ENCODE results near the gene NME1. TPM values are rescaled to one million over a fixed set of nuclear protein-coding genes. Genes with fewer than 3 reads are reported as not detected.

The NME1 gene
- total RNA-seq, 1 experiment from 2014 or later: 324 TPM

DNA sequence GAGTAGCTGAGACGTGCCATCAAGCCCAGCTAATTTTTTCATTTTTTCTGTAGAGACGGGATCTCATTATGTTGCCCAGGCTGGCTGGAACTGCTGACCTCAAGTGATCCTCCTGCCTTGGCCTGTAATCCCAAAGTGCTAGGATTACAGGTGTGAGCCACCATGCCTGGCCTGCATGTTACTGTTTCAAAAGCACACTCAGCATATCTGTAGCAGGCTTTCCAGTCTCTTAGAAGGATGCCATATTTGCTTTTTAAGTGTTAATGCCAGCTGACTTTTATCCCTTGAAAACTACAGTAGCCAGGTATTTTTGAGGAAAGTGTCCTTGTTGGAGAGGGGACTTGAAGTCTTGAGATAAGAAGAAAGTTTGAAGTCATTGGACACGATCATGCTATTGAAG is 17.4 kb upstream of the NME1 start:
- H3K36me3 Mint-ChIP-seq (ENCODE audit: insufficient read depth, unreplicated experiment): no peaks in the 10 kb centered on the region
- no peaks in the 10 kb centered on the region for H3K27me3 Mint-ChIP-seq (ENCODE audit: insufficient read depth, unreplicated experiment)
- ChIA-PET POLR2A (interaction anchor here (1.3 to 3.8 kb wide), 2 partner anchors 13 to 15 kb away, joined by 3 to 13 read pairs; partner anchors contain the start of gene SPAG9), CTCF (interaction anchor here (0.5 to 1.7 kb wide), 5 partner anchors 12 to 135 kb away, joined by 3 to 6 read pairs (median 5); partner anchors contain the start of gene NME1)
- TF ChIP-seq, protein P1, sequence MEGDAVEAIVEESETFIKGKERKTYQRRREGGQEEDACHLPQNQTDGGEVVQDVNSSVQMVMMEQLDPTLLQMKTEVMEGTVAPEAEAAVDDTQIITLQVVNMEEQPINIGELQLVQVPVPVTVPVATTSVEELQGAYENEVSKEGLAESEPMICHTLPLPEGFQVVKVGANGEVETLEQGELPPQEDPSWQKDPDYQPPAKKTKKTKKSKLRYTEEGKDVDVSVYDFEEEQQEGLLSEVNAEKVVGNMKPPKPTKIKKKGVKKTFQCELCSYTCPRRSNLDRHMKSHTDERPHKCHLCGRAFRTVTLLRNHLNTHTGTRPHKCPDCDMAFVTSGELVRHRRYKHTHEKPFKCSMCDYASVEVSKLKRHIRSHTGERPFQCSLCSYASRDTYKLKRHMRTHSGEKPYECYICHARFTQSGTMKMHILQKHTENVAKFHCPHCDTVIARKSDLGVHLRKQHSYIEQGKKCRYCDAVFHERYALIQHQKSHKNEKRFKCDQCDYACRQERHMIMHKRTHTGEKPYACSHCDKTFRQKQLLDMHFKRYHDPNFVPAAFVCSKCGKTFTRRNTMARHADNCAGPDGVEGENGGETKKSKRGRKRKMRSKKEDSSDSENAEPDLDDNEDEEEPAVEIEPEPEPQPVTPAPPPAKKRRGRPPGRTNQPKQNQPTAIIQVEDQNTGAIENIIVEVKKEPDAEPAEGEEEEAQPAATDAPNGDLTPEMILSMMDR (IDR thresholded peaks at IDR 0.05; ENCODE audit: unreplicated experiment): no peak
- BruUV-seq (replicated peaks): no TSS peak
- H3K4me1 Mint-ChIP-seq (ENCODE audit: insufficient read depth, unreplicated experiment): no peaks in the 10 kb centered on the region
- no peak for DNase-seq (ENCODE audit: unreplicated experiment)
- H3K9me3 Mint-ChIP-seq (ENCODE audit: unreplicated experiment): no peaks in the 10 kb centered on the region
- intact Hi-C loops (cut with micrococcal nuclease): no loop called here
- no peak overlapping the region for H3K27ac Mint-ChIP-seq (ENCODE audit: low read depth, unreplicated experiment)
- H3K4me3 Mint-ChIP-seq (ENCODE audit: unreplicated experiment): no peak overlapping the region

DNA sequence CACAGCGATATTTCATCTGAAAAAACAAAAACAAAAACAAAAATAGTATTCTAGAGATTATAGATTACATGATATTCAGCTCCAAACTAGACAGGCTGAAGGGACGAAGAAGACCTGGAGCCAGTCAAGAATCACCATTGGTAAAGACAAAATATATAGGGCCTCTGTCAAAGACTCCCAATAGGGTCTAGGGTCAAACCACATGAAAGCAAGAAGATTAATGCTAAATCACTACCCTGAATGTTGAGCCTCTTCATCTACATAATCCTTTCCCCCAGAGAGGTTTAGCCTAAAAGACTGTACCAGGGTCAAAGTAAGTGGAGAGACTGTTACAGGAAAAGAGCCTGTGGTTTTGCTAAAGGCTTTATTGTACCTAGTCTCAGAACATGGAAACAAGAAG is 10.8 kb upstream of the NME1 start:
- TF ChIP-seq, protein P1 (IDR thresholded peaks at IDR 0.05; ENCODE audit: unreplicated experiment): no peak
- Mint-ChIP-seq H3K27ac (ENCODE audit: low read depth, unreplicated experiment) (no peak overlapping the region), H3K4me1 (ENCODE audit: insufficient read depth, unreplicated experiment) (no peaks in the 10 kb centered on the region), H3K9me3 (ENCODE audit: unreplicated experiment) (no peaks in the 10 kb centered on the region), H3K4me3 (ENCODE audit: unreplicated experiment) (no peak overlapping the region), H3K27me3 (ENCODE audit: insufficient read depth, unreplicated experiment) (no peaks in the 10 kb centered on the region), H3K36me3 (ENCODE audit: insufficient read depth, unreplicated experiment) (no peaks in the 10 kb centered on the region)
- CTCF ChIA-PET: interaction anchor here (0.5 to 2.8 kb wide), 3 partner anchors 11 to 141 kb away, joined by 3 to 12 read pairs (median 3); partner anchors contain the start of gene NME1
- intact Hi-C loops (cut with micrococcal nuclease): no loop called here
- no TSS peak for BruUV-seq (replicated peaks)
- DNase-seq (ENCODE audit: unreplicated experiment): no peak
- POLR2A ChIA-PET: interaction anchor here (1.3 kb wide), 1 partner anchor 10 kb away, joined by 6 read pairs; the partner anchor contains the start of gene NME1

DNA sequence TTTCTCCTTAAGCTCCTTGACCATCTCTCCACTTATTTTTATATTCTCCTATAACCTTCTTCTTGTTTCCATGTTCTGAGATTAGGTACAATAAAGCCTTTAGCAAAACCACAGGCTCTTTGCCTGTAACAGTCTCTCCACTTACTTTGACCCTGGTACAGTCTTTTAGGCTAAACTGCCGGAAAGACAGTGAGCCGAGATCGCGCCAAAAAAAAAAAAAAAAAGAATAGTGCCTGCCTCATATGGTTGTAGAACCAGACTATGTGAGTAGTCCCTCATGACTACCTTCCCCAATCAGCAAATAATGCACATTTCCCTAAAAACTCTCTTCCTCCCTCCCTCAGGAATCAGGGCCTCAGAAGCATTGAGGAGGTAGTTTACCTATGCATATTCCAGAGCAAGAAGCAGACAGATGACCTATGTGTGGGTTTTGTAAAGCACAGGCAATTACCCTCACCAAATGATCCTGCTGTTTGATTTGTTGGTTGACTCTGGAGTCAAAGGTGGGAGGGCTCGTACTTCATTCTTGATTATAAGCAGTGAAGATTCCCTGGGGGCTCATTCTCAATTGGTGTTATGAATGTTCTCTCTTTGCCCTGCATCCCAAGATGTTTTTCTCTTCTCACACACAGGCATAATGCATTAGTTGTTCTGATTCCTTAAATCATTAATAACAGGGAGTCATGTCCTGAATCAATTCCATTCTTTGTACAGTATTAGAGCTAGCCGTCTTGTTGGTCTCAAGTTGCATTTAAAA is 8.9 kb upstream of the NME1 start:
- POLR2A ChIA-PET: no interaction called here
- TF ChIP-seq, protein P1 (IDR thresholded peaks at IDR 0.05; ENCODE audit: unreplicated experiment): no peak
- H3K27me3 Mint-ChIP-seq (ENCODE audit: insufficient read depth, unreplicated experiment): no peaks in the 10 kb centered on the region
- BruUV-seq (replicated peaks): no TSS peak
- no peaks in the 10 kb centered on the region for H3K4me1 Mint-ChIP-seq (ENCODE audit: insufficient read depth, unreplicated experiment)
- H3K4me3 Mint-ChIP-seq (ENCODE audit: unreplicated experiment): no peak overlapping the region
- CTCF ChIA-PET: interaction anchor here (0.7 to 2.8 kb wide), 2 partner anchors 9 to 779 kb away, joined by 3 to 12 read pairs; partner anchors contain the start of gene NME1
- peak overlapping the region; percentile 24 for H3K27ac Mint-ChIP-seq (ENCODE audit: low read depth, unreplicated experiment)
- H3K36me3 Mint-ChIP-seq (ENCODE audit: insufficient read depth, unreplicated experiment): no peaks in the 10 kb centered on the region
- no peak for DNase-seq (ENCODE audit: unreplicated experiment)
- H3K9me3 Mint-ChIP-seq (ENCODE audit: unreplicated experiment): no peaks in the 10 kb centered on the region
- intact Hi-C loops (cut with micrococcal nuclease): no loop called here

DNA sequence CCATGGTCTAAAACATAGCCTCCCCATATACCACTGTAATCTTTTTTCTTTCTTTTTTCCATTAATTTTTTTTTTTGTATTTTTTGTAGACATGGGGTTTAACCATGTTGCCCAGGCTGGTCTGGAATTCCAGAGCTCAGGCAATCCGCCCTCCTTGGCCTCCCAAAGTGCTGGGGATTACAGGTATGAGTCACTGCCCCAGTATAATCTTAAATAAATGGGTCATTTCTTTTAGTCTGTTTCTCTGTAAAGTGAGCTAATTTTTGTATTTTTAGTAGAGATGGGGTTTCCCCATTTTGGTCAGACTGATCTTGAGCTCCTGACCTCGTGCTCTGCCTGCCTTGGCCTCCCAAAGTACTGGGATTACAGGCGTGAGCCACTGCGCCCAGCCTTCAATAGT is 5.7 kb upstream of the NME1 start:
- BruUV-seq (replicated peaks): no TSS peak
- CTCF ChIA-PET: interaction anchor here (0.5 to 1.5 kb wide), 7 partner anchors 12 to 603 kb away, joined by 3 to 5 read pairs (median 4); partner anchors contain the start of gene SPAG9
- no peak for DNase-seq (ENCODE audit: unreplicated experiment)
- no peaks in the 10 kb centered on the region for H3K27me3 Mint-ChIP-seq (ENCODE audit: insufficient read depth, unreplicated experiment)
- TF ChIP-seq, protein P1 (IDR thresholded peaks at IDR 0.05; ENCODE audit: unreplicated experiment): no peak
- H3K4me1 Mint-ChIP-seq (ENCODE audit: insufficient read depth, unreplicated experiment): no peaks in the 10 kb centered on the region
- no peak overlapping the region for H3K4me3 Mint-ChIP-seq (ENCODE audit: unreplicated experiment)
- H3K27ac Mint-ChIP-seq (ENCODE audit: low read depth, unreplicated experiment): no peak overlapping the region
- no peaks in the 10 kb centered on the region for H3K36me3 Mint-ChIP-seq (ENCODE audit: insufficient read depth, unreplicated experiment)
- intact Hi-C loops (cut with micrococcal nuclease): no loop called here
- H3K9me3 Mint-ChIP-seq (ENCODE audit: unreplicated experiment): no peaks in the 10 kb centered on the region
- POLR2A ChIA-PET: interaction anchor here (0.7 to 1.7 kb wide), 2 partner anchors 25 to 295 kb away, joined by 3 read pairs; no protein-coding TSS in a partner anchor

All from MCF 10A (cell line).